ENCODE data around the gene MLXIP. TPM values are rescaled to one million over a fixed set of nuclear protein-coding genes. Genes with fewer than 3 reads are reported as not detected.

MLXIP gene
- total and polyA plus RNA-seq, 2 of the 8 experiments (the other 6 are each of a cell fraction or from before 2014, with no cell fraction given), result 5.5 to 40.5 TPM

DNA sequence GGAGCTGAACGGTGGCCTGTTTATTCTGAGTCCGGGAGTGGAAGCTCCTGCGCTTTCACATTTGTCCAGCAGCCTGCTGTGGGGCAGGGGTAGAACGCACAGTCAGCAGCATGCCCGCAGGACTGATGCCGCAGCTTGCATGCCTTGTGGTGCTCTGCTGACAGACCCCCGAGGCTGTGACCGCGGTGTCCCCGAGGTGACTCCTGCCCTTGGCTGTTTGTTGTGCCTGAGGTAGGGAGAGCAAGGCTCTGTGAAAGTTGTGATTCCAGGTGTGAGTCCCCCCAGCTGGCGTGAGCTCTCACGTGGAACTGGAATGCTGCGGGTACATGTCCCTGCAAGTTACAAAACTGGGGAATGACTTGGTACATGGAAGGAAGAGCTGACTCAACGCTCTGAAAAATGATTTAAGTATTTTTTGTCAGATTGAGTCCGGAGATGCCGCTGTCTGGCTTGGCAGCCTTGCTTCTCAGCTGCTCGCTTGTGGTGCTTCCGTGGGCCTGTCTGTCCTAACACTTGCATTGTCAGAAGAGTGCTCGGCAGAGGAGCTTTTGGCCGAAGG is 18.1 kb downstream of the MLXIP start:
- peaks cover 0 to 6% (median 0%) of the 10 kb centered on the region in 4 experiments; a peak in 3 of 7 replicates for H3K4me1 ChIP-seq (replicated peaks in 1 of 4; ENCODE audit: control insufficient read depth in 3 of 4, insufficient read depth in 4 of 4, low read length in 3 of 4)
- H3K18ac ChIP-seq (ENCODE audit: extremely low read depth, low read length), result no peak overlapping the region
- H4K8ac ChIP-seq (ENCODE audit: extremely low read depth, insufficient read depth, low read length), result no peak overlapping the region
- no peak overlapping the region for H2BK15ac ChIP-seq (ENCODE audit: low read length)
- H2AK5ac ChIP-seq (ENCODE audit: low read depth, low read length), result no peak overlapping the region
- no peak overlapping the region for H4K91ac ChIP-seq (replicated peaks; ENCODE audit: insufficient read length, low read length)
- no peak overlapping the region for H2BK12ac ChIP-seq (ENCODE audit: low read depth, low read length)
- 84% methylated on average over 20 of the region's 20 CpGs; no CpG with 5 or more reads in 1 of the 2 experiments for WGBS, 2 experiments (ENCODE audit: extremely low coverage in 1 of 2, insufficient coverage in 1 of 2, insufficient read length in 1 of 2, insufficient replicate concordance in 2 of 2, low coverage in 1 of 2, low lambda C conversion rate in 2 of 2, missing lambda C conversion rate in 1 of 2)
- H3K56ac ChIP-seq (replicated peaks; ENCODE audit: insufficient read length, low read depth, low read length), result no peak overlapping the region
- no peak overlapping the region for H3K4ac ChIP-seq (replicated peaks; ENCODE audit: insufficient read length, low read depth, low read length)
- H3K4me2 ChIP-seq (ENCODE audit: insufficient read depth in 1 of 2, low read depth in 2 of 2, low read length in 2 of 2), result no peak overlapping the region
- no peaks in the 10 kb centered on the region; a peak in 1 of 8 replicates for H3K36me3 ChIP-seq (ENCODE audit: control insufficient read depth in 2 of 4, insufficient read depth in 4 of 4, low read length in 3 of 4)
- H3K79me2 ChIP-seq (ENCODE audit: control insufficient read depth in 1 of 2, insufficient read depth in 2 of 2, low read length in 2 of 2), result peaks cover 5 to 24% of the 10 kb centered on the region in 2 experiments; a peak in 3 of 4 replicates
- no peak overlapping the region for H3K23ac ChIP-seq (ENCODE audit: insufficient read length)
- ChIA-PET CTCF (ENCODE audit: partially characterized antibody) (interaction anchor here (0.6 to 4.8 kb wide), 13 partner anchors 8 to 276 kb away, joined by 3 to 40 read pairs (median 4); no protein-coding TSS in a partner anchor), POLR2A (ENCODE audit: partially characterized antibody) (interaction anchor here (1.8 to 4.0 kb wide), 3 partner anchors 9 to 18 kb away, joined by 5 to 16 read pairs (median 15); partner anchors contain the start of gene MLXIP)
- H3K27me3 ChIP-seq (replicated peaks in 1 of 4; ENCODE audit: control insufficient read depth in 3 of 4, extremely low read depth in 1 of 4, insufficient read depth in 3 of 4, low read length in 3 of 4), result no peaks in the 10 kb centered on the region; a peak in 1 of 7 replicates
- no peak overlapping the region for H4K5ac ChIP-seq (ENCODE audit: insufficient read length, low read depth, low read length)
- peaks cover 2 to 25% of the 10 kb centered on the region in 2 experiments for H4K20me1 ChIP-seq (replicated peaks in 1 of 2; ENCODE audit: control insufficient read depth in 1 of 2, insufficient read depth in 2 of 2, low read length in 2 of 2)
- no peak overlapping the region for H3K4me3 ChIP-seq (ENCODE audit: extremely low read depth in 1 of 4, insufficient read depth in 2 of 4, low read depth in 3 of 4, low read length in 4 of 4)
- no peak for DNase-seq (ENCODE audit: low read depth in 1 of 2, low spot score in 2 of 2)
- no peak overlapping the region for H3K27ac ChIP-seq (ENCODE audit: low read depth, low read length)
- no peaks in the 10 kb centered on the region for H3K9me3 ChIP-seq (ENCODE audit: insufficient read depth in 2 of 2, low read depth in 1 of 2, low read length in 1 of 2)
- peaks cover 25% of the 10 kb centered on the region; the same call in 1 of the 2 replicates for H3K23me2 ChIP-seq (ENCODE audit: low read depth, low read length)
- H2BK120ac ChIP-seq (replicated peaks; ENCODE audit: low read depth, low read length), result no peak overlapping the region
- H3K14ac ChIP-seq (ENCODE audit: insufficient read length), result no peak overlapping the region
- FAIRE-seq, result no peak
- H3K79me1 ChIP-seq (ENCODE audit: low read depth, low read length), result peaks cover 25% of the 10 kb centered on the region
- H2BK5ac ChIP-seq (ENCODE audit: low read depth, low read length), result peak overlapping the region; percentile 26; the same call in 1 of the 2 replicates
- H2AFZ ChIP-seq (ENCODE audit: low read length), result no peak overlapping the region
- H2BK20ac ChIP-seq (ENCODE audit: low read length), result no peak overlapping the region
- no peak overlapping the region for H3K9ac ChIP-seq (replicated peaks in 1 of 4; ENCODE audit: extremely low read depth in 1 of 4, low read depth in 3 of 4, low read length in 3 of 4)
- TF ChIP-seq EZH2 (IDR thresholded peaks at IDR 0.05; ENCODE audit: low read depth, low read length, severe bottlenecking) (no peak), SIN3A (conservative IDR thresholded peaks at IDR 0.05 in 1 of 2, IDR thresholded peaks at IDR 0.05 in 1 of 2; ENCODE audit: low read depth in 1 of 2, low read length in 2 of 2) (no peak), RFX5 (IDR thresholded peaks at IDR 0.05; ENCODE audit: borderline replicate concordance, low read depth, low read length) (no peak), TBP (IDR thresholded peaks at IDR 0.05; ENCODE audit: low read depth, low read length) (no peak), E2F6 (IDR thresholded peaks at IDR 0.05) (no peak), RXRA (IDR thresholded peaks at IDR 0.05; ENCODE audit: insufficient read depth, low read depth, low read length) (no peak), RAD21 (IDR thresholded peaks at IDR 0.05 in 1 of 2, conservative IDR thresholded peaks at IDR 0.05 in 1 of 2; ENCODE audit: low read depth in 2 of 2, low read length in 2 of 2) (no peak)
- TF ChIP-seq, protein P1, sequence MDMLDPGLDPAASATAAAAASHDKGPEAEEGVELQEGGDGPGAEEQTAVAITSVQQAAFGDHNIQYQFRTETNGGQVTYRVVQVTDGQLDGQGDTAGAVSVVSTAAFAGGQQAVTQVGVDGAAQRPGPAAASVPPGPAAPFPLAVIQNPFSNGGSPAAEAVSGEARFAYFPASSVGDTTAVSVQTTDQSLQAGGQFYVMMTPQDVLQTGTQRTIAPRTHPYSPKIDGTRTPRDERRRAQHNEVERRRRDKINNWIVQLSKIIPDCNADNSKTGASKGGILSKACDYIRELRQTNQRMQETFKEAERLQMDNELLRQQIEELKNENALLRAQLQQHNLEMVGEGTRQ (IDR thresholded peaks at IDR 0.05; ENCODE audit: low read length), result no peak
